IMR-90 (cell line): ENCODE results near the gene PLCH2. TPM values are rescaled to one million over a fixed set of nuclear protein-coding genes. Genes with fewer than 3 reads are reported as not detected.

Source experiments
- ATAC-seq: fragments of 200-7000 bp; cut with Tn5 transposase; 2 replicates; pipeline ENCODE4 v1.9.1; 2020; ENCODE audit warnings: low read depth, mild to moderate bottlenecking, moderate library complexity
- BruUV-seq: library from RNA; stranded (reverse); fragments of 400-500 nt; replicated peaks from 2 replicates; lab custom pipeline; 2021; lab: Mats Ljungman, UMichigan
- CTCF ChIA-PET: fragments of 300-600 bp; formaldehyde crosslinking; extraction: SDS; loops from one replicate; lab custom pipeline; 2021; ENCODE audit warnings: antibody characterized with exemption; lab: Yijun Ruan, JAX
- POLR2A ChIA-PET: fragments of 300-600 bp; sonication (Branson Sonifier 250); formaldehyde crosslinking; loops from one replicate; lab custom pipeline; 2022; ENCODE audit warnings: antibody characterized with exemption; ENCODE audit not compliant: unreplicated experiment; lab: Charles Lee
- DNase-seq: peaks from one replicate; pipeline ENCODE4 v3.0.0; 2013
- H2AFZ ChIP-seq: replicated peaks from 2 replicates; pipeline ENCODE3; 2013; ENCODE audit warnings: low read length, mild to moderate bottlenecking; ENCODE audit not compliant: poor library complexity
- H2AK5ac ChIP-seq: 2 replicates; pipeline ENCODE4 v1.6.1; 2013; ENCODE audit warnings: low read depth, low read length, inconsistent platforms
- H2AK9ac ChIP-seq: replicated peaks from 2 replicates; pipeline ENCODE3; 2013; ENCODE audit warnings: mild to moderate bottlenecking, low read depth, low read length, moderate library complexity; ENCODE audit not compliant: poor library complexity
- H2BK120ac ChIP-seq: 2 replicates; pipeline ENCODE4 v1.6.1; 2013; ENCODE audit warnings: low read depth, low read length, inconsistent platforms
- H2BK15ac ChIP-seq: 3 replicates; pipeline ENCODE4 v1.6.1; 2013; ENCODE audit warnings: low read depth, low read length, inconsistent platforms
- H2BK20ac ChIP-seq: 2 replicates; pipeline ENCODE4 v1.6.1; 2013; ENCODE audit warnings: low read depth, mild to moderate bottlenecking, inconsistent platforms, low read length, moderate library complexity
- H2BK5ac ChIP-seq: 2 replicates; pipeline ENCODE4 v1.6.1; 2013; ENCODE audit warnings: mild to moderate bottlenecking, low read depth, low read length, inconsistent platforms; ENCODE audit not compliant: poor library complexity, severe bottlenecking
- H3K14ac ChIP-seq: replicated peaks from 2 replicates; pipeline ENCODE4 v1.6.1; 2013; ENCODE audit warnings: low read depth, low read length, inconsistent platforms
- H3K18ac ChIP-seq: 2 replicates; pipeline ENCODE4 v1.6.1; 2013; ENCODE audit warnings: low read depth, low read length, control low read depth
- H3K23ac ChIP-seq: 2 replicates; pipeline ENCODE4 v1.6.1; 2013; ENCODE audit warnings: low read depth, low read length, inconsistent platforms
- H3K27ac ChIP-seq: 2 replicates; pipeline ENCODE4 v1.5.1; 2013; ENCODE audit warnings: mild to moderate bottlenecking, control low read depth, low read length; ENCODE audit not compliant: insufficient read depth
- H3K27me3 ChIP-seq: 2 replicates; pipeline ENCODE4 v1.6.1; 2013; ENCODE audit warnings: low read length; ENCODE audit not compliant: control insufficient read depth, insufficient read depth
- H3K36me3 ChIP-seq: 2 replicates; pipeline ENCODE4 v1.6.1; 2013; ENCODE audit warnings: low read length, mixed read lengths; ENCODE audit not compliant: control insufficient read depth, insufficient read depth
- H3K4ac ChIP-seq: 2 replicates; pipeline ENCODE4 v1.6.1; 2013; ENCODE audit warnings: low read depth, low read length, inconsistent platforms
- H3K4me1 ChIP-seq: 2 replicates; pipeline ENCODE4 v1.6.1; 2013; ENCODE audit warnings: low read length, mixed read lengths; ENCODE audit not compliant: control insufficient read depth, insufficient read depth
- H3K4me2 ChIP-seq: 2 replicates; pipeline ENCODE4 v1.6.1; 2013; ENCODE audit warnings: low read depth, mild to moderate bottlenecking, control low read depth, low read length, moderate library complexity
- H3K4me3 ChIP-seq: 2 replicates; pipeline ENCODE4 v1.5.1; 2013; ENCODE audit warnings: low read depth, mild to moderate bottlenecking, control low read depth, low read length, moderate library complexity; ENCODE audit not compliant: insufficient read depth
- H3K56ac ChIP-seq: 2 replicates; pipeline ENCODE4 v1.6.1; 2013; ENCODE audit warnings: low read length, inconsistent platforms; ENCODE audit not compliant: insufficient read depth; ENCODE audit errors: extremely low read depth
- H3K79me1 ChIP-seq, 2 experiments: 2 replicates each; pipeline ENCODE4 v1.6.1; 2013; ENCODE audit warnings: low read length in 2 of 2, inconsistent platforms in 1 of 2, low read depth in 1 of 2
- H3K9ac ChIP-seq: 2 replicates; pipeline ENCODE4 v1.6.1; 2013; ENCODE audit warnings: low read depth, low read length, control low read depth
- H3K9me1 ChIP-seq: 2 replicates; pipeline ENCODE4 v1.6.1; 2013; ENCODE audit warnings: low read length, inconsistent platforms; ENCODE audit not compliant: insufficient read depth
- H3K9me3 ChIP-seq: 2 replicates; pipeline ENCODE4 v1.6.1; 2013; ENCODE audit warnings: low read length; ENCODE audit not compliant: control insufficient read depth, insufficient read depth
- H4K20me1 ChIP-seq: 2 replicates; pipeline ENCODE4 v1.6.1; 2013; ENCODE audit warnings: low read length, inconsistent platforms; ENCODE audit not compliant: insufficient read depth
- H4K5ac ChIP-seq: 2 replicates; pipeline ENCODE4 v1.6.1; 2013; ENCODE audit warnings: mild to moderate bottlenecking, low read depth, low read length, control low read depth
- H4K8ac ChIP-seq, 2 experiments: 2 replicates each; pipeline ENCODE4 v1.6.1; 2013; ENCODE audit warnings: low read depth in 2 of 2, low read length in 2 of 2, control low read depth in 1 of 2, inconsistent platforms in 1 of 2
- H4K91ac ChIP-seq: 2 replicates; pipeline ENCODE4 v1.6.1; 2013; ENCODE audit warnings: low read depth, low read length, inconsistent platforms; ENCODE audit not compliant: insufficient read depth
- CHD1 ChIP-seq: IDR thresholded peaks from 2 replicates; pipeline ENCODE4 v1.6.1; 2012; ENCODE audit warnings: low read depth, low read length, improper control_type of control experiment
- FOS ChIP-seq: fragments of 150-350 bp; IDR thresholded peaks from 2 replicates; pipeline ENCODE4 v1.6.1; 2016; ENCODE audit warnings: low read depth, low read length
- MAFK ChIP-seq: IDR thresholded peaks from 2 replicates; pipeline ENCODE4 v1.6.1; 2012; ENCODE audit warnings: low read depth, low read length, improper control_type of control experiment
- MAZ ChIP-seq: IDR thresholded peaks from 2 replicates; pipeline ENCODE4 v1.6.1; 2012; ENCODE audit warnings: low read depth, mild to moderate bottlenecking, low read length, improper control_type of control experiment, moderate library complexity, borderline replicate concordance
- MXI1 ChIP-seq: IDR thresholded peaks from 2 replicates; pipeline ENCODE4 v1.6.1; 2012; ENCODE audit warnings: low read depth, mild to moderate bottlenecking, low read length, moderate library complexity, borderline replicate concordance
- NFE2L2 ChIP-seq: fragments of 150-350 bp; IDR thresholded peaks from 2 replicates; pipeline ENCODE4 v1.6.1; 2016; ENCODE audit warnings: low read depth, mild to moderate bottlenecking, low read length
- RCOR1 ChIP-seq: IDR thresholded peaks from 2 replicates; pipeline ENCODE4 v1.6.1; 2012; ENCODE audit warnings: mild to moderate bottlenecking, low read length, improper control_type of control experiment; ENCODE audit not compliant: insufficient replicate concordance
- RFX5 ChIP-seq: IDR thresholded peaks from 2 replicates; pipeline ENCODE4 v1.8.0; 2012; ENCODE audit warnings: low read depth, mild to moderate bottlenecking, low read length, moderate library complexity
- SMC3 ChIP-seq: fragments of 150-350 bp; IDR thresholded peaks from 2 replicates; pipeline ENCODE4 v1.6.1; 2016; ENCODE audit warnings: low read depth, mild to moderate bottlenecking, antibody characterized with exemption, low read length, moderate library complexity
- WGBS, 2 experiments: methylation state at CpG; one replicate each; pipeline versions ENCODE4 v1.1.5 to v1.1.7; 2013; ENCODE audit warnings: missing lambda C conversion rate in 2 of 2; ENCODE audit not compliant: insufficient read length in 1 of 2; ENCODE audit errors: extremely low coverage in 2 of 2; 5-methylcytosine and 5-hydroxymethylcytosine counted together
- dilution Hi-C: fragments of 300-500 bp; cut with HindIII; formaldehyde crosslinking; loops from one replicate; pipeline ENCODE4 v1.14.3; 2018; ENCODE audit warnings: low sequenced_read_pairs; ENCODE audit not compliant: unreplicated experiment
- in situ Hi-C: fragments of 300-500 bp; cut with MboI; formaldehyde crosslinking; loops from 3 replicates; pipeline ENCODE4 v1.14.3; 2019; ENCODE audit warnings: low sequenced_read_pairs, inconsistent platforms, mixed read lengths
- intact Hi-C: fragments of 100-400 bp; cut with micrococcal nuclease; formaldehyde crosslinking; loops from 2 replicates; pipeline ENCODE4 v1.10.0; 2022
- polyA plus RNA-seq, 3 experiments: library from polyadenylated mRNA; depleted of rRNA; stranded (reverse); fragments of >200 nt; gene quantifications; 2 replicates each; pipeline ENCODE4 v1.2.3, GENCODE V29; 2012; ENCODE audit warnings: low replicate concordance in 1 of 3
- total RNA-seq: library from RNA; depleted of rRNA; stranded (reverse); fragments of >200 nt; gene quantifications from 2 replicates; pipeline ENCODE4 v1.2.3, GENCODE V29; 2012
- TF ChIP-seq, protein P1 (sequence below): conservative IDR thresholded peaks from 2 replicates; pipeline ENCODE4 v1.5.1; 2012; ENCODE audit warnings: mild to moderate bottlenecking, low read depth, low read length, improper control_type of control experiment
- TF ChIP-seq, protein P2 (sequence below): fragments of 150-350 bp; IDR thresholded peaks from 2 replicates; pipeline ENCODE4 v1.6.1; 2017; ENCODE audit warnings: mild to moderate bottlenecking, antibody characterized with exemption, low read length, low read depth

PLCH2 gene
- total and polyA plus RNA-seq, 2 of the 4 experiments (the other 2 are of a cell fraction) = 0.18 to 1.9 TPM

DNA sequence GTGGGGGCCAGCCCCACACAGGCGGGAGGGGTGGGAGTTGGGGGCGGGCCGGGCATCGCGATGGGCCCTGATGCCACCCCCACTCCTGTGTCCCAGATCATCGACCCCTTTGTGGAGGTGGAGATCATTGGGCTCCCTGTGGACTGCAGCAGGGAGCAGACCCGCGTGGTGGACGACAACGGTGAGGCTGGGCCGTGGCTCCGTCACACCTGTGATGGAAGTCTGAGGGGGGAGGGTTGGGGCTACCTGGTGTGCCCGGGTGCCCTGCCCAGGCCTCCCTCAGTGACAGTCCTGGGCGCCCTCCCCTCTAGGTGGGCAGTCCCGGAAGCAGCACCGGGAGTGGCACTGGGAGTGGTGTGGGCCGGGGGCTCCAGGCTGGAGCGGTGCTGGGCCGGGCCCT lies 22.6 kb downstream of the PLCH2 start:
- dilution Hi-C loops = no loop called here
- intact Hi-C loops = no loop called here
- Histone ChIP-seq H2AFZ (no peak overlapping the region), H3K4me1 (no peaks in the 10 kb centered on the region), H4K20me1 (no peaks in the 10 kb centered on the region; the same call in 1 of the 2 replicates), H3K4me2 (no peak overlapping the region), H2AK5ac (no peak overlapping the region), H2AK9ac (no peak overlapping the region), H3K4me3 (no peak overlapping the region), H3K27me3 (peaks cover 5% of the 10 kb centered on the region; the same call in 1 of the 2 replicates), H3K9ac (no peak overlapping the region), H4K8ac (no peak overlapping the region), H2BK120ac (no peak overlapping the region), H3K27ac (no peak overlapping the region), H3K36me3 (no peaks in the 10 kb centered on the region), H3K9me3 (no peaks in the 10 kb centered on the region), H3K56ac (no peak overlapping the region), H3K79me1 (no peaks in the 10 kb centered on the region), H4K5ac (no peak overlapping the region), H3K23ac (no peak overlapping the region), H3K4ac (no peak overlapping the region), H2BK20ac (no peak overlapping the region), H4K91ac (no peak overlapping the region), H2BK5ac (no peak overlapping the region), H3K9me1 (no peaks in the 10 kb centered on the region), H3K18ac (no peak overlapping the region), H2BK15ac (no peak overlapping the region), H3K14ac (no peak overlapping the region)
- BruUV-seq = no TSS peak
- in situ Hi-C loops = no loop called here
- WGBS, 2 experiments = 80% methylated on average over 2 of the region's 19 CpGs; no CpG with 5 or more reads in 1 of the 2 experiments
- ATAC-seq (no peak), DNase-seq (no peak)
- TF ChIP-seq MXI1 (no peak), MAZ (no peak), RFX5 (no peak), SMC3 (no peak), MAFK (no peak), RCOR1 (no peak), CHD1 (no peak), FOS (no peak), NFE2L2 (no peak)
- TF ChIP-seq, protein P1, sequence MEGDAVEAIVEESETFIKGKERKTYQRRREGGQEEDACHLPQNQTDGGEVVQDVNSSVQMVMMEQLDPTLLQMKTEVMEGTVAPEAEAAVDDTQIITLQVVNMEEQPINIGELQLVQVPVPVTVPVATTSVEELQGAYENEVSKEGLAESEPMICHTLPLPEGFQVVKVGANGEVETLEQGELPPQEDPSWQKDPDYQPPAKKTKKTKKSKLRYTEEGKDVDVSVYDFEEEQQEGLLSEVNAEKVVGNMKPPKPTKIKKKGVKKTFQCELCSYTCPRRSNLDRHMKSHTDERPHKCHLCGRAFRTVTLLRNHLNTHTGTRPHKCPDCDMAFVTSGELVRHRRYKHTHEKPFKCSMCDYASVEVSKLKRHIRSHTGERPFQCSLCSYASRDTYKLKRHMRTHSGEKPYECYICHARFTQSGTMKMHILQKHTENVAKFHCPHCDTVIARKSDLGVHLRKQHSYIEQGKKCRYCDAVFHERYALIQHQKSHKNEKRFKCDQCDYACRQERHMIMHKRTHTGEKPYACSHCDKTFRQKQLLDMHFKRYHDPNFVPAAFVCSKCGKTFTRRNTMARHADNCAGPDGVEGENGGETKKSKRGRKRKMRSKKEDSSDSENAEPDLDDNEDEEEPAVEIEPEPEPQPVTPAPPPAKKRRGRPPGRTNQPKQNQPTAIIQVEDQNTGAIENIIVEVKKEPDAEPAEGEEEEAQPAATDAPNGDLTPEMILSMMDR = no peak
- TF ChIP-seq, protein P2, sequence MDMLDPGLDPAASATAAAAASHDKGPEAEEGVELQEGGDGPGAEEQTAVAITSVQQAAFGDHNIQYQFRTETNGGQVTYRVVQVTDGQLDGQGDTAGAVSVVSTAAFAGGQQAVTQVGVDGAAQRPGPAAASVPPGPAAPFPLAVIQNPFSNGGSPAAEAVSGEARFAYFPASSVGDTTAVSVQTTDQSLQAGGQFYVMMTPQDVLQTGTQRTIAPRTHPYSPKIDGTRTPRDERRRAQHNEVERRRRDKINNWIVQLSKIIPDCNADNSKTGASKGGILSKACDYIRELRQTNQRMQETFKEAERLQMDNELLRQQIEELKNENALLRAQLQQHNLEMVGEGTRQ = no peak
- POLR2A ChIA-PET = no interaction called here
- CTCF ChIA-PET = no interaction called here
